Measurements from ENCODE around the gene SYS1. TPM values are rescaled to one million over a fixed set of nuclear protein-coding genes. Genes with fewer than 3 reads are reported as not detected.

Gene SYS1
- polyA plus RNA-seq, 1 of the 3 experiments (the other 2 are of a cell fraction): 26.5 TPM

GRCh38 chr20:45416917-45417316 lies 54.0 kb downstream of the SYS1 start:
- TF ChIP-seq RCOR1 (IDR thresholded peaks at IDR 0.05; ENCODE audit: low read length): no peak
- Histone ChIP-seq H3K9me2 (no peaks in the 10 kb centered on the region), H3K4me2 (peak overlapping the region; percentile 84), H3K9me3 (no peaks in the 10 kb centered on the region), H3K27ac (ENCODE audit: low read depth in 2 of 2, low read length in 1 of 2) (no peak overlapping the region), H4K20me1 (ENCODE audit: insufficient read depth) (no peaks in the 10 kb centered on the region), H3F3A (replicated peaks; ENCODE audit: insufficient read depth) (peaks cover 3% of the 10 kb centered on the region), H3K27me3 (ENCODE audit: insufficient read depth) (no peaks in the 10 kb centered on the region), H3K4me3 (ENCODE audit: low read depth in 2 of 2, low read length in 1 of 2) (peak overlapping the region; percentile 74 to 100), H3K9ac (peak overlapping the region; percentile 90), H2AFZ (ENCODE audit: low read depth) (no peak overlapping the region), H3K4me1 (ENCODE audit: control insufficient read depth in 1 of 2, insufficient read depth in 2 of 2, low read depth in 1 of 2, low read length in 1 of 2) (peaks cover 6 to 7% of the 10 kb centered on the region in 2 experiments), H3K36me3 (replicated peaks in 1 of 2; ENCODE audit: control insufficient read depth in 1 of 2, insufficient read depth in 2 of 2, low read length in 1 of 2) (peaks cover 16 to 38% of the 10 kb centered on the region in 2 experiments), H3K79me2 (ENCODE audit: insufficient read depth) (peaks cover 24% of the 10 kb centered on the region)
- ChIA-PET CTCF (interaction anchor here (1.0 to 3.7 kb wide), 6 partner anchors 10 to 354 kb away, joined by 3 to 22 read pairs (median 6); no protein-coding TSS in a partner anchor), POLR2A (interaction anchor here (1.9 kb wide), 1 partner anchor 20 kb away, joined by 7 read pairs; no protein-coding TSS in a partner anchor)
- 28% methylated on average over 2 of the region's 2 CpGs for WGBS (ENCODE audit: low lambda C conversion rate)
- no peak for DNase-seq

Other genes starting within 250 kb of the SYS1 start
- gene WFDC5, start 248.0 kb upstream of the SYS1 start, polyA plus RNA-seq (2012; rRNA removed): 0.08 and 0.11 TPM in 2 replicates
- gene WFDC12, start 238.7 kb upstream of the SYS1 start, polyA plus RNA-seq (2012; rRNA removed): not detected in 2 replicates
- gene PI3, start 188.3 kb upstream of the SYS1 start, polyA plus RNA-seq (2012; rRNA removed): 0.12 TPM in 1 of 2 replicates, not detected in the other
- gene SEMG1, start 156.1 kb upstream of the SYS1 start, polyA plus RNA-seq (2012; rRNA removed): not detected in 2 replicates
- gene SEMG2, start 141.8 kb upstream of the SYS1 start, polyA plus RNA-seq (2012; rRNA removed): not detected in 2 replicates
- not detected in 2 replicates for gene SLPI, start 108.6 kb upstream of the SYS1 start, polyA plus RNA-seq (2012; rRNA removed)
- not detected in 2 replicates for gene RBPJL, start 56.3 kb upstream of the SYS1 start, polyA plus RNA-seq (2012; rRNA removed)
- 0.13 and 0.16 TPM in 2 replicates for gene MATN4, start 54.9 kb upstream of the SYS1 start, polyA plus RNA-seq (2012; rRNA removed)
- gene SDC4, start 14.7 kb upstream of the SYS1 start, polyA plus RNA-seq (2012; rRNA removed): 131 and 192 TPM in 2 replicates
- not detected in 2 replicates for gene TP53TG5, start 15.2 kb downstream of the SYS1 start, polyA plus RNA-seq (2012; rRNA removed)
- 22.4 and 24.5 TPM in 2 replicates for gene DBNDD2, start 45.1 kb downstream of the SYS1 start, polyA plus RNA-seq (2012; rRNA removed)
- 144 and 149 TPM in 2 replicates for gene PIGT, start 53.0 kb downstream of the SYS1 start, polyA plus RNA-seq (2012; rRNA removed)
- 0.21 TPM in 1 of 2 replicates, not detected in the other for gene WFDC2, start 106.6 kb downstream of the SYS1 start, polyA plus RNA-seq (2012; rRNA removed)
- gene SPINT3, start 152.5 kb downstream of the SYS1 start, polyA plus RNA-seq (2012; rRNA removed): not detected in 2 replicates
- not detected in 2 replicates for gene WFDC6, start 176.3 kb downstream of the SYS1 start, polyA plus RNA-seq (2012; rRNA removed)
- gene EPPIN, start 184.2 kb downstream of the SYS1 start, polyA plus RNA-seq (2012; rRNA removed): not detected in 2 replicates
- gene WFDC8, start 216.1 kb downstream of the SYS1 start, polyA plus RNA-seq (2012; rRNA removed): not detected in 2 replicates